Central memory CD4-positive, alpha-beta T cell (primary cell): ENCODE data around the gene PAQR5.
"Not testable (repeated sequence)": the region's sequence is repeated elsewhere in the genome, so short reads cannot be mapped to it uniquely, and the experiment has no call there.

ENCODE experiments used
- DNase-seq: peaks from one replicate; pipeline ENCODE4 v3.0.0; 2022

The PAQR5 gene

GRCh38 chr15:69434238-69434637 is 135.5 kb downstream of the PAQR5 start:
- no peak for DNase-seq

DNA sequence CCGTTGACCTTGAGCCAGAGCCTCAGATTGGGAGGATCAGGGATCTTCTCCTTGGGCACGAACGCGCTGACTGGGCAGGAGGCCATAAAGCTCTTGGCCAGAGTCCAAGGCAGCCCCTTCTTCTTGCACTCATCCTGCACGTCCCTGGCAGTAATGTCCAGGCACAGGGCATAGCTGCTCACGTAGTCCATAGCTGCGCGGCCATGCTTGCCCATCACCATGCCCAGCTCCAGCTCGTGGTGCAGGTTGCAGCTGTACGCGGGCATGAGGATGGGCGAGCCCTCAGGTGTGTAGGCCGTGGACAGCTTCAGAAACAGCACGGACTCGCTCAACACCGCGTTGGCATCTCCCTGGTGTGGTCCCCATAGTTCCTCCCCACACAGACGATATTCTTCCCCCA is 136.0 kb downstream of the PAQR5 start:
- no peak for DNase-seq

- DNase-seq, result no peak
Observed at GRCh38 chr15:69435985-69436384, 137.3 kb downstream of the PAQR5 start.

DNA sequence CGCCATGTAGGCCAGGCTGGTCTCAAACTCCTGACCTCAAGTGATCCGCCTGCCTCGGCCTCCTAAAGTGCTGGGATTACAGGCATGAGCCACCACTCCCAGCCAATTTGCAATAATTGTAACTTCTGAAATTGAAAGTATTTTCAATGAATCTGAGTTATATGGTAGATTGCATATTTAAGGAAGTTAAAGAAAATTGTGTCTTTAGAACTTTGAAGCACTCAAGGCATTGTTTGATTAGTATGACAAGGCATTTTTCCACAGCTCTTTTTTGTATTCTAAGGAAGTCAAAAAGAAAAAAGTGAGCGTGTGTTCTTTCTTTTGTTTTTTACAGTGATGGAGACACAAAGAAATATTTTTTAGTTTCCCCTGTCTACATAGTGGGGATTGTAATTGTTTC is 138.2 kb downstream of the PAQR5 start:
- DNase-seq, result no peak

GRCh38 chr15:69439623-69440022 is 140.9 kb downstream of the PAQR5 start:
- DNase-seq, result no peak

- DNase-seq, result no peak
Observed at GRCh38 chr15:69443032-69443611, 144.4 kb downstream of the PAQR5 start.

DNA sequence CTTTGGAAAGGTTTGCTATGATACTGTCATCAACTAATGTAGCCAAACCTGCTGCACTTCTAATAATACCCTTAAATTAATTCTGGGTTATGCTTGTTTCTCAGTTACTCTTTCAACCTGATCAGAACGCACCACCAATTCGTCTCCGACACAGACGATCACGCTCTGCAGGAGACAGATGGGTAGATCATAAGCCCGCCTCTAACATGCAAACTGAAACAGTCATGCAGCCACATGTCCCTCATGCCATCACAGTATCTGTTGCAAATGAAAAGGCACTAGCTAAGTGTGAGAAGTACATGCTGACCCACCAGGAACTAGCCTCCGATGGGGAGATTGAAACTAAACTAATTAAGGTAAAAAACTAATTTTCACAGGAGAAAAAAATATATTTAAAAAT is 146.0 kb downstream of the PAQR5 start:
- DNase-seq, result no peak

- no peak for DNase-seq
Observed at GRCh38 chr15:69446953-69447352, 148.2 kb downstream of the PAQR5 start.

GRCh38 chr15:69450221-69450620 is 151.5 kb downstream of the PAQR5 start:
- not testable (repeated sequence) for DNase-seq

DNA sequence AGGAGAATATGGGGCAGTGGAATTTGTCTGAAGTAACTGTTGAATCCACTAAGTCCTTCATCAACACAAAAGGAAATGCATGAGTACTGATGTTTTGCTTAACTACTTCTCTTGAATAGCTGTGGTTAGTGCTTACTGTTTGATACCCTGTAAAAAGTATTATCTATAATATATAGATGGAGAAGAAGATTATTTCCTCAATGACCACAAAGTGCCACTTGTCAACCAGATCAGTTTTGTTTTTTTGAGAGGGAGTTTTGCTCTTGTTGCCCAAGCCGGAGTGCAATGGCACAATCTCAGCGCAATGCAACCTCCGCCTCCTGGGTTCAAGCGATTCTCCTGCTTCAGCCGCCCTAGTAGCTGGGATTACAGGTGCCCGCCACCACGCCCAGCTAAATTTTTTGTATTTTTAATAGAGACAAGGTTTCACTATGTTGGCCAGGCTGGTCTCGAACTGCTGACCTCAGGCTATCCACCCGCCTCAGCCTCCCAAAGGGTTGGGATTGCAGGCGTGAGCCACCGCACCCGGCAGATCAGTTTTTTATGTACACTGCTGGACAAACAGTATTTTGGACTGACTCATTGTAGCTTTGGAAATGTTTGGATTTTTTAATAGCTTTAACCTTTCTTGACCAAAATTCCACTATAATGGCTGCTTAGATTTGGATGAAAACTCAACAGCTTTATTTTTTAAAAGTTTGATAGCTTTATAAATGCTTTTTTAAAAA is 152.4 kb downstream of the PAQR5 start:
- no peak for DNase-seq

- DNase-seq, result no peak
Observed at GRCh38 chr15:69451951-69452691, 153.4 kb downstream of the PAQR5 start.

GRCh38 chr15:69452692-69453521 is 154.2 kb downstream of the PAQR5 start, which contains the start of gene RPLP1:
Gene RPLP1, plus strand, starts transcription at chr15:69452818. Its CDS starts 131 bp downstream, at chr15:69452949.
- DNase-seq, result peak; percentile 96

DNA sequence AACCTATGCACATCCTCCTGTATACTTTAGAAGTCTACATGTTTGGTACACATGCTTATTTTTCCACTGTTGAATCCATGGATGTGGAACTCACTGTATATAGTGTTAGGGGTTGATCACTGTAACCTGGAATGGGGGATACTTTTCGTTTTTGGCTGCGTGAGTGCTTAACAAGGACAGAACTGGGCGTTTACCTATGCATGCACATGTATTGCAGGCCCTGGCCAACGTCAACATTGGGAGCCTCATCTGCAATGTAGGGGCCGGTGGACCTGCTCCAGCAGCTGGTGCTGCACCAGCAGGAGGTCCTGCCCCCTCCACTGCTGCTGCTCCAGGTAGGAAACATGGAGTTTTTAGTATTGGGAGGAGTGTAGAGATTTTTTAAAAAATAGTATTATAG is 156.2 kb downstream of the PAQR5 start:
- no peak for DNase-seq

DNA sequence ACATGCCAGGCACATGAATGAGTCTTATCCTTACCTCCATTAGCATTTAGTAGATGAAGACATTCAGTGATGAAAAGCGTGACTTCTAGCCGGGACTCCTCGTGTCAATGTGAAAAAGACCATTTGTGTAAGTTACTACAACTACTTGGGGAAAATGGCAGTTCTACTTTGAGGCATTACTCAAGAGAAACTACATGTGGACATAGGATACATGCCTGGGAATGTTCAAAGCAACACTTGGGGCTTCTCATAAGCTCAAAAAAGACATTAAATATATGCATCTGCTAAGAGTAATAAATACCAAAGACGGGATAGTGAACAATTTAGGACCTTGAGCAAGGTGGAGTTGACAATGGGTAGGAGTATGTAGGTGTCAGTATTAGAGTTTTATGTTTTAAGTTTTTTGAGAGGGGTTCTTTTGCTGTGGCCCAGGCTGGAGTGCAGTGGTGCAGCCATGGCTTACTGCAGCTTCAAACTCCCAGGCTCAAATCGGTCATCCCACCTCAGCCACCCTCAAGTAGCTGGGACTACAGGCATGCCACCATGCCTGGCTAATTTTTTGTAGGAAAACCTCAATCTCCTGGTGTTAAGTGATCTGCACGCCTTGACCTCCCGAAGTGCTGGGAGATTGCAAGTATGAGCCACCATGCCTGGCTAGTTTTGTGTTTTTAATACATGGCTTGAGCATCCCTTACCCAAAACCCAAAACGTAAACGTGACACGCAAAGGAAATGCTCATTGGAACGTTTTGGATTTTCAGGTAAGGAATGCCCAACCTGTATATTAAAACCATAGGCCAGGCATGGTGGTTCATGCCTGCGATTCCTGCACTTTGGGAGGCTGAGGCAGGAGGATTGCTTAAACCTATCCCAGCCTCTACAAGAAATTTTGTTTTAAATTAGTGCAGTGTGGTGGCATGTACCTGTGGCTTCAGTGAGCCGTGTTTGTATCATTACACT is 157.8 kb downstream of the PAQR5 start:
- DNase-seq, result no peak
